Effector memory CD4-positive, alpha-beta T cell (primary cell): ENCODE measurements around the gene DLX1.
"Not testable (repeated sequence)": the region's sequence is repeated elsewhere in the genome, so short reads cannot be mapped to it uniquely, and the experiment has no call there.

ENCODE experiments used
- DNase-seq, 3 donors: peaks; one replicate each; pipeline ENCODE4 v3.0.0-alpha.2; 2020
- H3K27ac ChIP-seq: 2 replicates; pipeline ENCODE4 v1.7.0; 2013; ENCODE audit warnings: mild to moderate bottlenecking, low read length, moderate library complexity; ENCODE audit not compliant: insufficient read depth, poor library complexity, severe bottlenecking
- H3K27me3 ChIP-seq: replicated peaks from 2 replicates; pipeline ENCODE4 v1.7.0; 2013; ENCODE audit warnings: mild to moderate bottlenecking, low read length; ENCODE audit not compliant: insufficient read depth, control insufficient read depth, poor library complexity, severe bottlenecking
- H3K36me3 ChIP-seq: 2 replicates; pipeline ENCODE4 v1.7.0; 2013; ENCODE audit warnings: mild to moderate bottlenecking, low read length, moderate library complexity; ENCODE audit not compliant: control insufficient read depth, insufficient read depth
- H3K4me1 ChIP-seq: 2 replicates; pipeline ENCODE4 v1.7.0; 2013; ENCODE audit warnings: low read length, mild to moderate bottlenecking; ENCODE audit not compliant: control insufficient read depth, insufficient read depth, poor library complexity, severe bottlenecking
- H3K4me3 ChIP-seq: 2 replicates; pipeline ENCODE4 v1.7.0; 2013; ENCODE audit warnings: low read length, low read depth, mild to moderate bottlenecking; ENCODE audit not compliant: insufficient read depth, poor library complexity, severe bottlenecking
- H3K9me3 ChIP-seq: 2 replicates; pipeline ENCODE4 v1.7.0; 2013; ENCODE audit warnings: mild to moderate bottlenecking, low read length, moderate library complexity; ENCODE audit not compliant: control insufficient read depth

Gene DLX1

GRCh38 chr2:172063446-172063845, 21.9 kb upstream of the DLX1 start:
- DNase-seq = no peak
- no peak overlapping the region for H3K27ac ChIP-seq
- H3K4me3 ChIP-seq = no peak overlapping the region
- H3K36me3 ChIP-seq = no peaks in the 10 kb centered on the region
- no peaks in the 10 kb centered on the region for H3K4me1 ChIP-seq
- no peaks in the 10 kb centered on the region for H3K9me3 ChIP-seq
- no peaks in the 10 kb centered on the region for H3K27me3 ChIP-seq

- no peaks in the 10 kb centered on the region for H3K4me1 ChIP-seq
- H3K4me3 ChIP-seq = no peak overlapping the region
- H3K36me3 ChIP-seq = no peaks in the 10 kb centered on the region
- no peaks in the 10 kb centered on the region for H3K9me3 ChIP-seq
- H3K27ac ChIP-seq = no peak overlapping the region
- no peak for DNase-seq
- H3K27me3 ChIP-seq = no peaks in the 10 kb centered on the region
Observed at GRCh38 chr2:172065111-172065510, 20.2 kb upstream of the DLX1 start.

- no peak for DNase-seq
- no peaks in the 10 kb centered on the region for H3K27me3 ChIP-seq
- no peaks in the 10 kb centered on the region for H3K36me3 ChIP-seq
- H3K4me1 ChIP-seq = no peaks in the 10 kb centered on the region
- H3K4me3 ChIP-seq = no peak overlapping the region
- no peaks in the 10 kb centered on the region for H3K9me3 ChIP-seq
- no peak overlapping the region for H3K27ac ChIP-seq
Observed at GRCh38 chr2:172066394-172066886, 18.9 kb upstream of the DLX1 start.

- not testable (repeated sequence) for H3K27ac ChIP-seq, H3K36me3 ChIP-seq, H3K4me1 ChIP-seq, DNase-seq, H3K4me3 ChIP-seq, H3K9me3 ChIP-seq, H3K27me3 ChIP-seq
Observed at GRCh38 chr2:172067905-172068304, 17.4 kb upstream of the DLX1 start.

- no peak overlapping the region for H3K27ac ChIP-seq
Observed at GRCh38 chr2:172070936-172071335, 14.4 kb upstream of the DLX1 start.

GRCh38 chr2:172072303-172072702, 13.0 kb upstream of the DLX1 start:
- no peak for DNase-seq
- no peak overlapping the region for H3K27ac ChIP-seq
- no peaks in the 10 kb centered on the region for H3K27me3 ChIP-seq
- H3K4me3 ChIP-seq = no peak overlapping the region
- no peaks in the 10 kb centered on the region for H3K4me1 ChIP-seq
- no peaks in the 10 kb centered on the region for H3K9me3 ChIP-seq
- no peaks in the 10 kb centered on the region for H3K36me3 ChIP-seq

More at GRCh38 chr2:172070936-172071335, 14.4 kb upstream of the DLX1 start:
- no peak overlapping the region for H3K4me3 ChIP-seq
- no peaks in the 10 kb centered on the region for H3K27me3 ChIP-seq
- no peak for DNase-seq
- no peaks in the 10 kb centered on the region for H3K4me1 ChIP-seq
- H3K9me3 ChIP-seq = no peaks in the 10 kb centered on the region
- H3K36me3 ChIP-seq = no peaks in the 10 kb centered on the region

GRCh38 chr2:172072706-172073105, 12.6 kb upstream of the DLX1 start:
- Histone ChIP-seq H3K27ac (no peak overlapping the region), H3K9me3 (no peaks in the 10 kb centered on the region), H3K27me3 (peaks cover 1% of the 10 kb centered on the region), H3K36me3 (no peaks in the 10 kb centered on the region), H3K4me3 (no peak overlapping the region), H3K4me1 (no peaks in the 10 kb centered on the region)
- no peak for DNase-seq

GRCh38 chr2:172073518-172073917, 11.8 kb upstream of the DLX1 start:
- Histone ChIP-seq H3K27me3 (peaks cover 5% of the 10 kb centered on the region), H3K36me3 (no peaks in the 10 kb centered on the region), H3K27ac (no peak overlapping the region), H3K9me3 (no peaks in the 10 kb centered on the region), H3K4me3 (no peak overlapping the region), H3K4me1 (no peaks in the 10 kb centered on the region)
- DNase-seq = no peak

GRCh38 chr2:172074254-172074653, 11.1 kb upstream of the DLX1 start:
- Histone ChIP-seq H3K27me3 (peaks cover 6% of the 10 kb centered on the region), H3K36me3 (no peaks in the 10 kb centered on the region)
- no peak for DNase-seq

GRCh38 chr2:172079416-172079815, 5.9 kb upstream of the DLX1 start:
- H3K4me3 ChIP-seq = no peak overlapping the region
- peaks cover 56% of the 10 kb centered on the region for H3K27me3 ChIP-seq
- H3K27ac ChIP-seq = no peak overlapping the region
- no peaks in the 10 kb centered on the region for H3K9me3 ChIP-seq
- no peak for DNase-seq
- H3K36me3 ChIP-seq = no peaks in the 10 kb centered on the region
- H3K4me1 ChIP-seq = peaks cover 15% of the 10 kb centered on the region

More at GRCh38 chr2:172074254-172074653, 11.1 kb upstream of the DLX1 start:
- Histone ChIP-seq H3K27ac (no peak overlapping the region), H3K9me3 (no peaks in the 10 kb centered on the region), H3K4me1 (no peaks in the 10 kb centered on the region), H3K4me3 (no peak overlapping the region)
